ENCODE results near the gene EML4. TPM values are rescaled to one million over a fixed set of nuclear protein-coding genes. Genes with fewer than 3 reads are reported as not detected.
A peak's percentile ranks its signal among the peaks of the same experiment; 100 is the strongest.

EML4 gene
- total and polyA plus RNA-seq, 2 of the 13 experiments (the other 11 are each of a cell fraction or from before 2014, with no cell fraction given) = 243 to 476 TPM

GRCh38 chr2:42135381-42136312 is 33.5 kb upstream of the EML4 start (continued):
- TF ChIP-seq MAFK (conservative IDR thresholded peaks at IDR 0.05 in 1 of 2, IDR thresholded peaks at IDR 0.05 in 1 of 2; ENCODE audit: low read length in 2 of 2) (peak in 1 of 2 experiments; percentile 12; a peak in 1 of 4 replicates), MBD4 (IDR thresholded peaks at IDR 0.05; ENCODE audit: borderline replicate concordance, low read length) (peak; percentile 99), ZNF24 (IDR thresholded peaks at IDR 0.05) (no peak; the same call in 1 of the 2 replicates), ZNF772 (CRISPR knock-in tag; IDR thresholded peaks at IDR 0.05) (no peak), REXO4 (CRISPR knock-in tag; IDR thresholded peaks at IDR 0.05; ENCODE audit: borderline replicate concordance) (no peak), THRA (CRISPR knock-in tag; IDR thresholded peaks at IDR 0.05; ENCODE audit: borderline replicate concordance) (peak; percentile 91), CENPT (CRISPR knock-in tag; IDR thresholded peaks at IDR 0.05; ENCODE audit: low read depth) (no peak), ZSCAN21 (CRISPR knock-in tag; IDR thresholded peaks at IDR 0.05; ENCODE audit: borderline replicate concordance) (no peak), PRDM10 (CRISPR knock-in tag; IDR thresholded peaks at IDR 0.05; ENCODE audit: low read depth) (0 out of 2 replicates have a peak, but pooled peaks have one; percentile 56), KLF6 (CRISPR knock-in tag; IDR thresholded peaks at IDR 0.05) (peak; percentile 70), ZNF597 (CRISPR knock-in tag; IDR thresholded peaks at IDR 0.05) (no peak), RBM22 (optimal IDR thresholded peaks at IDR 0.05; ENCODE audit: low read length) (no peak), LBX2 (CRISPR knock-in tag; IDR thresholded peaks at IDR 0.05; ENCODE audit: borderline replicate concordance) (no peak), DNMT1 (CRISPR knock-in tag; IDR thresholded peaks at IDR 0.05) (no peak), PRDM4 (CRISPR knock-in tag; IDR thresholded peaks at IDR 0.05; ENCODE audit: borderline replicate concordance) (no peak), SSRP1 (CRISPR knock-in tag; IDR thresholded peaks at IDR 0.05) (peak; percentile 72; the same call in 1 of the 2 replicates), SNAPC2 (CRISPR knock-in tag; IDR thresholded peaks at IDR 0.05) (0 out of 2 replicates have a peak, but pooled peaks have one; percentile 4), POGZ (CRISPR knock-in tag; IDR thresholded peaks at IDR 0.05) (peak; percentile 74; the same call in 1 of the 2 replicates), ZNF790 (CRISPR knock-in tag; IDR thresholded peaks at IDR 0.05; ENCODE audit: borderline replicate concordance) (0 out of 2 replicates have a peak, but pooled peaks have one; percentile 11)

Measured in HepG2 (cell line).